OCI-LY3 (cell line): ENCODE results near the gene CNTFR.

Experiments
- H2AFZ ChIP-seq: fragments of 200-600, 300-600 bp; shearing (Covaris generic); 2 replicates; pipeline ENCODE4 v1.6.0; 2014; ENCODE audit warnings: antibody characterized with exemption, low read depth, low read length
- H3K27ac ChIP-seq: fragments of 200-600, 300-600 bp; sonication (generic); 2 replicates; pipeline ENCODE4 v1.5.1; 2014; ENCODE audit warnings: mild to moderate bottlenecking, low read length, moderate library complexity, mixed read lengths
- H3K27me3 ChIP-seq: fragments of 200-600, 300-600 bp; sonication (generic); 2 replicates; pipeline ENCODE4 v1.6.1; 2014; ENCODE audit warnings: low read depth, low read length, mixed read lengths
- H3K36me3 ChIP-seq: fragments of 200-600, 300-600 bp; sonication (generic); replicated peaks from 2 replicates; pipeline ENCODE3; 2014; ENCODE audit warnings: low read depth, low read length, mixed read lengths
- H3K4me1 ChIP-seq: fragments of 300-600, 200-600 bp; sonication (generic); 2 replicates; pipeline ENCODE4 v1.6.1; 2014; ENCODE audit warnings: low read length, mixed read lengths
- H3K4me2 ChIP-seq: fragments of 200-600, 300-600 bp; sonication (generic); 2 replicates; pipeline ENCODE4 v1.6.1; 2014; ENCODE audit warnings: low read length, mixed read lengths
- H3K4me3 ChIP-seq: fragments of 300-600, 200-600 bp; sonication (generic); 2 replicates; pipeline ENCODE4 v1.5.1; 2014; ENCODE audit warnings: antibody characterized with exemption, mild to moderate bottlenecking, low read length, moderate library complexity
- H3K79me2 ChIP-seq: fragments of 300-600, 200-600 bp; shearing (Covaris generic); 2 replicates; pipeline ENCODE4 v1.6.1; 2014; ENCODE audit warnings: mild to moderate bottlenecking, low read length, mixed read lengths
- H3K9ac ChIP-seq: fragments of 300-600, 200-600 bp; shearing (Covaris generic); 2 replicates; pipeline ENCODE4 v1.6.0; 2014; ENCODE audit warnings: mild to moderate bottlenecking, low read length, moderate library complexity
- H3K9me3 ChIP-seq: fragments of 200-600, 300-600 bp; shearing (Covaris generic); 2 replicates; pipeline ENCODE4 v1.6.1; 2014; ENCODE audit warnings: low read length, mixed read lengths; ENCODE audit not compliant: insufficient read depth
- H4K20me1 ChIP-seq: fragments of 200-600, 300-600 bp; sonication (generic); 2 replicates; pipeline ENCODE4 v1.6.1; 2016; ENCODE audit warnings: low read length, mixed read lengths; ENCODE audit not compliant: insufficient read depth
- EZH2phosphoT487 ChIP-seq: fragments of 200-600 bp; shearing (Covaris generic); IDR thresholded peaks from 2 replicates; pipeline ENCODE4 v1.6.1; 2018; ENCODE audit warnings: antibody characterized with exemption, mixed run types, low read depth
- TF ChIP-seq, protein P1 (sequence below): fragments of 200-600, 300-600 bp; sonication (generic); IDR thresholded peaks from 2 replicates; pipeline ENCODE4 v1.5.1; 2014; ENCODE audit warnings: antibody characterized with exemption, low read length, low read depth

Gene CNTFR

DNA sequence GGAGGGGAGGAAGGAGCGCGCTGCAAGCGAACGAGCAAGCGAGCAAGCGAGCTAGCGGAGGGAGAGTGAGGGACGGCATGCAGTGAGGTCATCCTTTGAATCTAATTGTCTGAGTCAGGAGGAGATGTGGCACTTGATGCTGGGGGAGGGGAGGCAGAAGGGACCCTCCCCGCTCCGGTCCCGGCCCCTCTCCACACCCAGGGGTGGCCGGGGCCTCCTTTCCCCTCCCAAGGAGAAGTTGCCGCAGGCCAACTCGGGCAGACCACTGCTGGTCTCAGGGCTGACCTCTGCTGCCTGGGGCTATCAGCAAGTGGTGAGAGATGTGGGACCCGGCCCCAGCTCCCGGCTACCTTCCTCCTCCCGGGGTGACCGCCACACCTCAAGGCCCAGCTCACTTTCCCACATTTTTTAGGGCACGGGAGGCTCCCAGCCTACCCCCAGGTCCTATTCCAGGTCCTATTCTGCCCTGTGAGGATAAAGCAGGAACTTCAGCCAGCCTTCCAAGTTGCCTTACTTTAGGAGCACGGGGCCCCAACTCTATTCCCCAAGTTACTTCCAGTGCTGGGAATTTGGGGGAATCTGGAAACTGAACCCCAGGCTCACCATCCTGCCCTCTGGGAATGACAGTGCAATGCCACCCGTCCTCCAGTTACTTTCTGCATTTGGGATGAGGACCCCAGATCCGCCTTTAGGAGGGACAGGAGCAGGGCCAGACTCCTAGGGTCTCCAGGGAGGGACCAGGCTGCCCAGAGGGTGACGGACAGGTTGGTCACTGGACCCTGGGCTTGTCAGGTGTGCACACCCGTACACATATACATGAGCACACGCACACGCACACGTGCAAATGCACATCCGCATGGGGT, 11.1 kb downstream of the CNTFR start:
- no peak overlapping the region for H3K4me3 ChIP-seq
- H3K4me1 ChIP-seq: peaks cover 16% of the 10 kb centered on the region
- H3K4me2 ChIP-seq: no peak overlapping the region

DNA sequence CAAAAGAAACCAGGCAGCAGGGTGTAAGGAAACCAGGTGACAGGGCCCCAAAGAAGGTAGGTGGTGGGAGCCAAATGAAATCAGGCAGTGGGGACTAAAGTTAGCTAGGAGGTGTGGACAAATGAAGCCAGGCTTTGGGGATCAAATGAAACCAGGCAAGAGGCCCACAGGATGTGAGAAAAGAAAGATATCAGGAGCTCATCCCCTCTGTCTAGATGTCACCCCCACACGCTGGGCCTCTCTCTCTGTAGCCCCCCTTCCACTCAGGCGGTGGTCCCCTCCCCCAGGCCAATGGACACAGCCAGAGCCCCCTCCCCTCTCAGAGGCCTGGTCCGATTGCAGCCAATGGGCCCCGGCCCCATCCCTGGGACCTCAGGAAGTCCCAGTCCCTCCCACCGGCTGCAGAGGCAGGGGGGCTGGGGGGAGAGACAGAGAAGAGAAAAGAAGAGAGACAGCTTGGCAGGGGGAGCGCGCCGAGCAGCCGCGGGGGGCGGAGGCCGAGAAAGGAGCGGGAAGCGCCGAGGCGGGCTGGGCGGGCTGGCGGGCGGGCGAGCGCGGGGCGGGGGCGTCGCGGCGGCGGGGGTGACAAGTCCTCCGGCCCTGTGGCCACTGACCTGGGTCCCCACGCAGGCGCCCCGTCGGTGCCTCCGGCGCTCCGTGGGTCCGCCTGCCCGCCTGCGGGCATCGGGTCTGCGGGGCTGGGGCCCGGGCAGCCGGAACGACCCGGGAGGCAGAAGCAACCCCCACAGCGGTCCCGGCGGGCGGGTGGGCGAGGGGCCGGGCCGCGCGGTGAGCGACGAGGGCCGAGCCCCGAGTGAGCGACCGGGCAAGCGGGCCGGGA, 11.9 kb downstream of the CNTFR start:
- Histone ChIP-seq H3K27ac (no peak overlapping the region), H3K9ac (no peak overlapping the region), H3K4me3 (no peak overlapping the region), H3K79me2 (no peaks in the 10 kb centered on the region), H3K36me3 (no peaks in the 10 kb centered on the region), H4K20me1 (no peaks in the 10 kb centered on the region), H3K9me3 (no peaks in the 10 kb centered on the region), H3K27me3 (no peaks in the 10 kb centered on the region), H3K4me1 (peaks cover 16% of the 10 kb centered on the region), H2AFZ (no peak overlapping the region), H3K4me2 (no peak overlapping the region)
- no peak for TF ChIP-seq EZH2phosphoT487
- TF ChIP-seq, protein P1, sequence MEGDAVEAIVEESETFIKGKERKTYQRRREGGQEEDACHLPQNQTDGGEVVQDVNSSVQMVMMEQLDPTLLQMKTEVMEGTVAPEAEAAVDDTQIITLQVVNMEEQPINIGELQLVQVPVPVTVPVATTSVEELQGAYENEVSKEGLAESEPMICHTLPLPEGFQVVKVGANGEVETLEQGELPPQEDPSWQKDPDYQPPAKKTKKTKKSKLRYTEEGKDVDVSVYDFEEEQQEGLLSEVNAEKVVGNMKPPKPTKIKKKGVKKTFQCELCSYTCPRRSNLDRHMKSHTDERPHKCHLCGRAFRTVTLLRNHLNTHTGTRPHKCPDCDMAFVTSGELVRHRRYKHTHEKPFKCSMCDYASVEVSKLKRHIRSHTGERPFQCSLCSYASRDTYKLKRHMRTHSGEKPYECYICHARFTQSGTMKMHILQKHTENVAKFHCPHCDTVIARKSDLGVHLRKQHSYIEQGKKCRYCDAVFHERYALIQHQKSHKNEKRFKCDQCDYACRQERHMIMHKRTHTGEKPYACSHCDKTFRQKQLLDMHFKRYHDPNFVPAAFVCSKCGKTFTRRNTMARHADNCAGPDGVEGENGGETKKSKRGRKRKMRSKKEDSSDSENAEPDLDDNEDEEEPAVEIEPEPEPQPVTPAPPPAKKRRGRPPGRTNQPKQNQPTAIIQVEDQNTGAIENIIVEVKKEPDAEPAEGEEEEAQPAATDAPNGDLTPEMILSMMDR: no peak

More for the DNA sequence above, 11.1 kb downstream of the CNTFR start:
- H3K9me3 ChIP-seq: no peaks in the 10 kb centered on the region
- H2AFZ ChIP-seq: no peak overlapping the region
- no peaks in the 10 kb centered on the region for H3K27me3 ChIP-seq
- no peak for TF ChIP-seq EZH2phosphoT487
- TF ChIP-seq, protein P1: no peak
- H3K36me3 ChIP-seq: no peaks in the 10 kb centered on the region
- no peaks in the 10 kb centered on the region for H4K20me1 ChIP-seq
- H3K27ac ChIP-seq: no peak overlapping the region
- H3K79me2 ChIP-seq: no peaks in the 10 kb centered on the region
- H3K9ac ChIP-seq: no peak overlapping the region

DNA sequence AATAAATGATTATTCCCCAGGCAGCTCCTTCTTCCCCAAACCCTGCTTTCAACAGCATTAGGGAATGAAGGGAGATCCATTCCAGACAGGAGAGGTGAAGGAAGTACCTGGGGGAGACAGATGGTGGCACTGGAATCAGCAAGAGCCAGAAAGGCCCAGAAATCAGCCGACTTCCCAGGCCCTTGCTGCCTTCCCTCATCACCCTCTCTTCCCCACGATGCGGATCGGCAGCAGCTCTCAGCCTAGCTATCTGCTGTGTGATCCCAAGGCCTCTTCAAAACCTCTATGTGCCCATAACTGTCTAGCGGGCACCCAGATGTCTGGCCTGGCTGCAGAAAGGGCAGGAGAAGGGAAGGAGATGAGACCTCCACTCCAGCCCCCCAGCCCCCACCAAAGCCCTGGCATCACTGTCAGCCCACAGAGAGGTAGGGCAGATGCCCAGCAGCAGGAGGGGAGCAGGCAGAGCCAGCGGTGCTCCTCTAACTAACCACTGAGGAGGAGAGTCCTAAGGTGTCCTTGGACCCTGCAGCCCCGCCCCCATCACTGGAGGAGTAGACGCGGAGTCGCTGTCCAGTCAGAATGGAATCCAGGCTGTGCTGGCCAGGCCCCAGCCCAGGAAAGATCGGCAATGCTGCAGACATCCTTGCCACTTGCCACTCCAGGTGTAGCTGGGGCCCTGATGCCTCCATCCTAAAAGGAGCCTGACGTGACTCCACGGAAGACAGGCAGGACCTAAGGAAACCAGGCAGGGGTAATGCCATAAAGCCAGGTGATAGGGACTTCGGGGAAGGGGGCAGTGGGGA, 12.7 kb downstream of the CNTFR start:
- no peaks in the 10 kb centered on the region for H3K36me3 ChIP-seq
- H3K9me3 ChIP-seq: no peaks in the 10 kb centered on the region
- TF ChIP-seq, protein P1: no peak
- no peak for TF ChIP-seq EZH2phosphoT487
- no peak overlapping the region for H3K27ac ChIP-seq
- H4K20me1 ChIP-seq: no peaks in the 10 kb centered on the region
- H3K9ac ChIP-seq: no peak overlapping the region
- H3K4me2 ChIP-seq: no peak overlapping the region
- no peak overlapping the region for H2AFZ ChIP-seq
- H3K4me3 ChIP-seq: no peak overlapping the region
- H3K79me2 ChIP-seq: no peaks in the 10 kb centered on the region
- H3K27me3 ChIP-seq: no peaks in the 10 kb centered on the region
- peaks cover 16% of the 10 kb centered on the region for H3K4me1 ChIP-seq
